SW 1271 (cell line): ENCODE data around the gene ARHGAP28.

ENCODE experiments used
- DNase-seq, 2 experiments: peaks; one replicate each; lab custom pipeline; 2025; lab: John Stamatoyannopoulos, UW

Gene ARHGAP28

GRCh38 chr18:6733758-6734157 is 4.2 kb downstream of the ARHGAP28 start:
- no peak for DNase-seq

- no peak for DNase-seq
These were observed 5.4 kb downstream of the ARHGAP28 start for GRCh38 chr18:6734726-6735430.

GRCh38 chr18:6737833-6738232 is 8.3 kb downstream of the ARHGAP28 start:
- no peak for DNase-seq

- DNase-seq, result no peak
These were observed 9.1 kb downstream of the ARHGAP28 start for GRCh38 chr18:6738622-6739021.

- no peak for DNase-seq
These were observed 11.7 kb downstream of the ARHGAP28 start for GRCh38 chr18:6741232-6741663.

- no peak for DNase-seq
These were observed 12.3 kb downstream of the ARHGAP28 start for GRCh38 chr18:6741786-6742185.

GRCh38 chr18:6743999-6744398 is 14.5 kb downstream of the ARHGAP28 start:
- no peak for DNase-seq

- no peak for DNase-seq
These were observed 15.4 kb downstream of the ARHGAP28 start for GRCh38 chr18:6744816-6745455.

GRCh38 chr18:6745504-6746031 is 16.1 kb downstream of the ARHGAP28 start:
- DNase-seq, result no peak

- DNase-seq, result no peak
These were observed 17.0 kb downstream of the ARHGAP28 start for GRCh38 chr18:6746386-6746960.

- no peak for DNase-seq
These were observed 18.1 kb downstream of the ARHGAP28 start for GRCh38 chr18:6747646-6748045.

GRCh38 chr18:6748241-6748640 is 18.7 kb downstream of the ARHGAP28 start:
- DNase-seq, result no peak

- DNase-seq, result no peak
These were observed 20.9 kb downstream of the ARHGAP28 start for GRCh38 chr18:6750411-6750810.

- DNase-seq, result no peak
These were observed 21.7 kb downstream of the ARHGAP28 start for GRCh38 chr18:6751222-6751621.

GRCh38 chr18:6752202-6752860 is 22.8 kb downstream of the ARHGAP28 start:
- no peak for DNase-seq

GRCh38 chr18:6755107-6755506 is 25.6 kb downstream of the ARHGAP28 start:
- no peak for DNase-seq

- no peak for DNase-seq
These were observed 28.4 kb downstream of the ARHGAP28 start for GRCh38 chr18:6757931-6758330.

- no peak for DNase-seq
These were observed 30.1 kb downstream of the ARHGAP28 start for GRCh38 chr18:6759579-6759978.

- no peak for DNase-seq
These were observed 34.0 kb downstream of the ARHGAP28 start for GRCh38 chr18:6763524-6763923.

- no peak for DNase-seq
These were observed 34.9 kb downstream of the ARHGAP28 start for GRCh38 chr18:6764382-6764781.

GRCh38 chr18:6773777-6774176 is 44.3 kb downstream of the ARHGAP28 start:
- no peak for DNase-seq

- DNase-seq, result no peak
These were observed 45.7 kb downstream of the ARHGAP28 start for GRCh38 chr18:6775237-6775636.

- no peak for DNase-seq
These were observed 46.2 kb downstream of the ARHGAP28 start for GRCh38 chr18:6775702-6776101.
